SK-N-MC (cell line): ENCODE data around the gene PLD6.

Experiments used
- FOXP2 ChIP-seq: optimal IDR thresholded peaks from 2 replicates; pipeline ENCODE3; 2011; ENCODE audit warnings: mild to moderate bottlenecking, moderate library complexity; ENCODE audit not compliant: insufficient read depth; ENCODE audit errors: extremely low read length, control extremely low read depth
- POLR2AphosphoS5 ChIP-seq: IDR thresholded peaks from 2 replicates; pipeline ENCODE4 v1.6.1; 2012; ENCODE audit warnings: mild to moderate bottlenecking, low read depth, low read length, borderline replicate concordance

- no peak for TF ChIP-seq POLR2AphosphoS5
- TF ChIP-seq FOXP2: no peak
Observed at GRCh38 chr17:17226451-17227265, 20.5 kb upstream of the PLD6 start.
